Keratinocyte (primary cell): ENCODE measurements around the gene STX5. TPM values are rescaled to one million over a fixed set of nuclear protein-coding genes. Genes with fewer than 3 reads are reported as not detected.

ENCODE experiments used
- DNase-seq: peaks from one replicate; pipeline ENCODE4 v3.0.0-alpha.2; 2011; ENCODE audit warnings: low read depth, missing footprints, low spot score
- FAIRE-seq: peaks from 2 replicates; lab custom pipeline; 2011; peaks lifted over from hg19 to GRCh38; lab: Jason Lieb, UNC
- H2AFZ ChIP-seq: 2 replicates; pipeline ENCODE4 v1.6.0; 2012; ENCODE audit warnings: low read length, control low read depth, inconsistent platforms; ENCODE audit not compliant: control insufficient read depth
- H3K27ac ChIP-seq: 2 replicates; pipeline ENCODE4 v1.5.1; 2011; ENCODE audit warnings: low read length; ENCODE audit not compliant: control insufficient read depth, insufficient read depth
- H3K27me3 ChIP-seq: 3 replicates; pipeline ENCODE4 v1.6.0; 2011; ENCODE audit warnings: low read length; ENCODE audit not compliant: control insufficient read depth, insufficient read depth; ENCODE audit errors: extremely low read depth
- H3K36me3 ChIP-seq, 2 experiments: 2 replicates in 1 of 2; 3 replicates in 1 of 2; pipeline ENCODE4 v1.5.1; 2011; ENCODE audit warnings: low read length in 2 of 2, mild to moderate bottlenecking in 1 of 2; ENCODE audit not compliant: control insufficient read depth in 2 of 2, insufficient read depth in 2 of 2; ENCODE audit errors: extremely low read depth in 1 of 2
- H3K4me1 ChIP-seq: 3 replicates; pipeline ENCODE4 v1.5.1; 2011; ENCODE audit warnings: low read length; ENCODE audit not compliant: control insufficient read depth, insufficient read depth; ENCODE audit errors: extremely low read depth
- H3K4me2 ChIP-seq: 3 replicates; pipeline ENCODE4 v1.6.0; 2011; ENCODE audit warnings: low read depth, low read length; ENCODE audit not compliant: control insufficient read depth, insufficient read depth; ENCODE audit errors: extremely low read depth
- H3K4me3 ChIP-seq, 3 experiments: fragments of 200-600 bp in 1 of 3; sonication (generic) in 1 of 3; 2 replicates in 2 of 3; 3 replicates in 1 of 3; pipeline ENCODE4 v1.5.1; 2011 to 2016; ENCODE audit warnings: low read length in 3 of 3, mild to moderate bottlenecking in 3 of 3, control low read depth in 2 of 3, inconsistent platforms in 1 of 3, low read depth in 1 of 3, mixed read lengths in 1 of 3, mixed run types in 1 of 3, moderate library complexity in 1 of 3; ENCODE audit not compliant: control insufficient read depth in 2 of 3, insufficient read depth in 2 of 3; ENCODE audit errors: extremely low read depth in 1 of 3
- H3K79me2 ChIP-seq: 2 replicates; pipeline ENCODE4 v1.6.0; 2012; ENCODE audit warnings: low read length; ENCODE audit not compliant: control insufficient read depth, insufficient read depth
- H3K9ac ChIP-seq: 3 replicates; pipeline ENCODE4 v1.6.0; 2011; ENCODE audit warnings: low read length; ENCODE audit not compliant: control insufficient read depth, insufficient read depth; ENCODE audit errors: extremely low read depth
- H3K9me1 ChIP-seq: 3 replicates; pipeline ENCODE4 v1.6.0; 2011; ENCODE audit warnings: low read length; ENCODE audit not compliant: control insufficient read depth, insufficient read depth; ENCODE audit errors: extremely low read depth
- H3K9me3 ChIP-seq: 2 replicates; pipeline ENCODE4 v1.5.1; 2012; ENCODE audit warnings: low read depth, low read length; ENCODE audit not compliant: control insufficient read depth
- H4K20me1 ChIP-seq: 3 replicates; pipeline ENCODE4 v1.6.0; 2011; ENCODE audit warnings: low read length; ENCODE audit not compliant: control insufficient read depth, insufficient read depth; ENCODE audit errors: extremely low read depth
- CTCF ChIP-seq, 3 experiments: IDR thresholded peaks in 1 of 3; conservative IDR thresholded peaks in 1 of 3; optimal IDR thresholded peaks in 1 of 3; 2 replicates in 2 of 3; 3 replicates in 1 of 3; pipeline versions ENCODE3 to v1.5.1; 2011; ENCODE audit warnings: low read length in 3 of 3, mild to moderate bottlenecking in 3 of 3, moderate library complexity in 2 of 3, control low read depth in 1 of 3, inconsistent platforms in 1 of 3; ENCODE audit not compliant: insufficient read depth in 2 of 3; ENCODE audit errors: extremely low read depth in 1 of 3
- EZH2 ChIP-seq: IDR thresholded peaks from one replicate; pipeline ENCODE4 v1.6.1; 2012; ENCODE audit warnings: inconsistent platforms, mild to moderate bottlenecking, low read length, moderate library complexity
- dilution Hi-C: fragments of 300-500 bp; cut with MboI; formaldehyde crosslinking; loops from one replicate; pipeline ENCODE4 v1.7.0; 2020; ENCODE audit warnings: low sequenced_read_pairs; ENCODE audit not compliant: extremely low pct_ligation_motif_present
- polyA plus RNA-seq, 5 experiments: library from polyadenylated mRNA; depleted of rRNA in 3 of 5; stranded (reverse) in 3 of 5; stranded (forward) in 1 of 5; unstranded in 1 of 5; fragments of >200 nt; gene quantifications; 1 replicate in 1 of 5; 2 replicates in 3 of 5; 3 replicates in 1 of 5; pipeline versions ENCODE4 v1.2.1 to v1.2.3, GENCODE V29; 2011 to 2012; ENCODE audit warnings: missing spikeins in 2 of 5, low read depth in 1 of 5, low replicate concordance in 1 of 5

The STX5 gene
- polyA plus RNA-seq, 1 donor (not counting 4 experiments of a cell fraction or from before 2014, with no cell fraction given): 20.4 TPM

- Histone ChIP-seq H3K9me1 (no peaks in the 10 kb centered on the region), H3K36me3 (peaks cover 7 to 30% of the 10 kb centered on the region in 2 experiments), H3K4me3 (no peak overlapping the region), H3K4me1 (peaks cover 32% of the 10 kb centered on the region), H3K9me3 (no peaks in the 10 kb centered on the region), H3K27me3 (no peaks in the 10 kb centered on the region), H3K4me2 (no peak overlapping the region), H4K20me1 (no peaks in the 10 kb centered on the region), H3K27ac (no peak overlapping the region), H2AFZ (no peak overlapping the region), H3K79me2 (peaks cover 38% of the 10 kb centered on the region), H3K9ac (no peak overlapping the region)
- TF ChIP-seq EZH2: no peak
- TF ChIP-seq CTCF (optimal IDR thresholded peaks at IDR 0.05 in 1 of 3, IDR thresholded peaks at IDR 0.05 in 1 of 3, conservative IDR thresholded peaks at IDR 0.05 in 1 of 3; ENCODE audit: extremely low read depth in 1 of 3, insufficient read depth in 2 of 3, low read length in 3 of 3): peak in 1 of 3 experiments; percentile 6
- FAIRE-seq (no peak), DNase-seq (no peak)
- dilution Hi-C loops: no loop called here
Measured at GRCh38 chr11:62788991-62789390, 42.9 kb downstream of the STX5 start.

- no peaks in the 10 kb centered on the region for H4K20me1 ChIP-seq
- H3K9ac ChIP-seq: peak within 1 kb of the TSS; percentile 97
- no peaks in the 10 kb centered on the region for H3K27me3 ChIP-seq
- H3K4me1 ChIP-seq: peaks cover 29% of the 10 kb centered on the region
- DNase-seq: peak; percentile 86
- no peak for FAIRE-seq
- H3K27ac ChIP-seq: peak within 1 kb of the TSS; percentile 98
- peak within 1 kb of the TSS; percentile 78 to 100 (median 99) for H3K4me3 ChIP-seq
- dilution Hi-C loops: no loop called here
- no peaks in the 10 kb centered on the region for H3K9me1 ChIP-seq
- peaks cover 0 to 21% of the 10 kb centered on the region in 2 experiments for H3K36me3 ChIP-seq
- peaks cover 38% of the 10 kb centered on the region for H3K79me2 ChIP-seq
- peak within 1 kb of the TSS; percentile 75 for H2AFZ ChIP-seq
- TF ChIP-seq CTCF (optimal IDR thresholded peaks at IDR 0.05 in 1 of 3, IDR thresholded peaks at IDR 0.05 in 1 of 3, conservative IDR thresholded peaks at IDR 0.05 in 1 of 3; ENCODE audit: extremely low read depth in 1 of 3, insufficient read depth in 2 of 3, low read length in 3 of 3) (peak; percentile 47 to 80 (median 71)), EZH2 (no peak)
- peak within 1 kb of the TSS; percentile 66 for H3K4me2 ChIP-seq
- H3K9me3 ChIP-seq: no peaks in the 10 kb centered on the region
Measured at GRCh38 chr11:62787005-62787759, 44.7 kb downstream of the STX5 start, which contains the start of gene TMEM179B. Gene TMEM179B (plus strand): TSS chr11:62787402. CDS start chr11:62787432, 30 bp downstream.
